Spleen (tissue), 7 donors: ENCODE data around the gene WDR70.

Experiments used
- CTCF ChIP-seq, 11 experiments: fragments of 200-600 bp in 7 of 11; fragments of 450-650 bp in 4 of 11; sonication (generic) in 4 of 11; IDR thresholded peaks in 8 of 11; conservative IDR thresholded peaks in 3 of 11; 1 replicate in 7 of 11; 2 replicates in 4 of 11; pipeline versions ENCODE4 v1.4.0 to v1.8.0; 2016 to 2021; ENCODE audit warnings: antibody characterized with exemption in 11 of 11, inconsistent platforms in 4 of 11, mild to moderate bottlenecking in 1 of 11
- POLR2A ChIP-seq, 3 donors: fragments of 450-650 bp; IDR thresholded peaks; one replicate each; pipeline ENCODE4 v1.5.1; 2017; ENCODE audit warnings: antibody characterized with exemption in 3 of 3, mild to moderate bottlenecking in 1 of 3
- donor health status: DM: no; HTN: no; CAD: no; lungs with moderate emphysema.
- donor health status: DM: no; HTN: no; CAD: no.
- donor health status: DM: no; HTN: no; CAD: no.

- TF ChIP-seq CTCF (IDR thresholded peaks at IDR 0.05 in 8 of 11, conservative IDR thresholded peaks at IDR 0.05 in 3 of 11), result no peak
- TF ChIP-seq POLR2A (IDR thresholded peaks at IDR 0.05), result no peak
Observed at GRCh38 chr5:37501152-37501551, 122.0 kb downstream of the WDR70 start.
